GM18507 (cell line): ENCODE results near the gene SSH2.
"Not testable (repeated sequence)": the region's sequence is repeated elsewhere in the genome, so short reads cannot be mapped to it uniquely, and the experiment has no call there.

Experiments
- DNase-seq: peaks from one replicate; pipeline ENCODE4 v3.0.0; 2011; ENCODE audit warnings: low read depth; ENCODE audit not compliant: insufficient read length; ENCODE audit errors: extremely low spot score
- FAIRE-seq: peaks from 2 replicates; lab custom pipeline; 2011; peaks lifted over from hg19 to GRCh38; lab: Jason Lieb, UNC

Gene SSH2

DNA sequence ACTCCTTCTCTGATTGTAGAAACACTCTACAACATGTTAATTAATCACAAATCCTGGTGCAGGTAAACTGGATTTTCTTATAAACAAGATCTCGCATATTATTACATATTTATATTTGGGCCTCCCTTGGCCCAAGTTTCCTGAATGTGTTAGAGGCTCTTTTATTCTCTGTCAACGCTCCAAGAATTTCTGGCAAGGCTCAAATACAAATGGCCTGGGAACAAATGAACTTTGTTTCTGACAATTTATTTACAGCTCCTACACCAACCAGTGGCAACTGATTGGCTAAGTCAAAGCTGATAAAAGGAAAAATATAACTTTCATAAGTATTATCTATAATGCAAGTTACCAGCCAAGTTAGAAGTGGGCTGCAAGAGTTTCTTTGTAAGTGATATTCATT lies 242.4 kb downstream of the SSH2 start:
- FAIRE-seq, result no peak

DNA sequence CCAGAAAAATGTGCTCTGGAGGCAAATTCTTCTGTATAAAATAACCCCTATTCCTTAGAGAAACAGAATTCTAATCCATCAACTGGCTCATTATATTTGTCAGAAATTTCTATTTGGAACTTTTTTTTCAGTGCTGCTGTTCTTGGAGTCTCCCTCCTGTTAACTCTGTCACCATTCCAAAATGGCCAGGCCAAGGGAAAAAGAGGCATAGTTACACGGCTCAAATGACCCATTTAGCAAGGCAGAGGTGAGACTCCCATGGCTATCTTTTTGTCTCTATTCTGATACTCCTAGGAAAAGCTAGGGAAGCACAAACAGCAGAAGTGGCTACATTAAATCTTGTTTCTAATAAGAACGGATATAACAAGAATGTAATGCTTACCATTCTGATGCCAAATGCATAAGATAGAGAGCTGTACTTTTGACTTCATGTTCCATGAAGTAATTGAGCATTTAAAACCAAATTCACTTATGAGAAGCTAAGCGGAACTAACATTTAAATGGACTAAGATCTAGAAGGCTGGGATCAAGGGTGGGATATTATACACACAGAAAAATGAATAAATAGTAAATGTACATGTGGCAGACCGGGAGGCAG lies 242.9 kb downstream of the SSH2 start:
- no peak for FAIRE-seq
- no peak for DNase-seq

More for the DNA sequence above, 242.4 kb downstream of the SSH2 start:
- no peak for DNase-seq

DNA sequence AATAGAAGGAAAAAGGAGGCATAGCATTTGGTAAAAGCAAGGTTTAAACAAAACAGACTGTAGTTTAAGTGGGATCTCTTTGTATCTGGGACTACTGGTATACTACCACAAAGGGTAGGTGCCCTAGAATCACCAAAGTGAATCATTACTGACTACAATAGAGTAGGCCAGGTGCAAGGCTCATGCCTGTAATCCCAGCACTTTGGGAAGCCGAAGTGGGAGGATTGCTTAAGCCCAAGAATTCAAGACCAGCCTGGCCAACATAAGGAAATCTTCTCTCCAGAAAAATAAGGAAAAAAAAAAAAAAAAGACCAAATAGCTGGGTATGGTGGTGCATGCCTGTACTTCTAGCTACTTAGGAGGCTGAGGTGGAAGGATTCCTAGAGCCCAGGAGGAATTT lies 246.5 kb downstream of the SSH2 start:
- DNase-seq, result no peak

DNA sequence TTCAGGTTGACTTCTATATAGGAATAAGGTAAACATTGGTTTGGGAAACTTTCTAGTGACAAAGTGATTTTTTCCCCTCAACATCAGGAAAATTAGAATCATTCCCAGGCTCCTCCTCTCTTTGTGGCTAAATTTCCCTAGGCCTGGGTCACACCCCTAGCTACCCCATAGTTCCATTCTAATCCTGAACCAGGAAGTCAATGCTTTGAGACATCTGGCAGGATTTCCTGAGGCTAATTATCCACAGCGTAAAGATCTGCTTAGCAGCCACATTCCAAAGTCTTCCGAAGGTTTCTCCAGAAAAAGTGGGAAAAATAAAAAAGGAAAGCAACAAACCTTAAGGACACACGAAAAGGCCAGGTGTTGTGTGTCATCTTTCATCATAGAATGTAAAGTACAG lies 247.0 kb downstream of the SSH2 start:
- FAIRE-seq (no peak), DNase-seq (no peak)

More for the DNA sequence above, 246.5 kb downstream of the SSH2 start:
- no peak for FAIRE-seq

DNA sequence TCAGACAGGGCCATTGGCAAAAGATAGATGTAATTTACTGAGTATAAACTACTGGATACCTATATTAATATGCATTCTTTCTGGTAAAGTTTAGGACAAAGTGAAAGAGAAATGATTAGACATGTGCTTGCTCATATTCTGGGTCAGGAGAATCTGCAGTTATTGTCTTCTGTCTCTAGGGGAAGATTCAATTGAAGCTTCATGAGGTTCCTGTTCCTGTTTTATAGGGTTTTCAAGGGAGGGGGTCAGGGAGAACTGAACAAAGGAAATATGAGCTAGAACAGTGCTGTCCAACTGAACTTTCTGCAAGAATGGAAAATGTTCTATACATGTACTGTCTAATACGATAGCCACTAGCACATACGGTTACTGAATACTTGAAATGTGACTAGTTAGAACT lies 248.0 kb downstream of the SSH2 start:
- DNase-seq (no peak), FAIRE-seq (peak; percentile 66)

DNA sequence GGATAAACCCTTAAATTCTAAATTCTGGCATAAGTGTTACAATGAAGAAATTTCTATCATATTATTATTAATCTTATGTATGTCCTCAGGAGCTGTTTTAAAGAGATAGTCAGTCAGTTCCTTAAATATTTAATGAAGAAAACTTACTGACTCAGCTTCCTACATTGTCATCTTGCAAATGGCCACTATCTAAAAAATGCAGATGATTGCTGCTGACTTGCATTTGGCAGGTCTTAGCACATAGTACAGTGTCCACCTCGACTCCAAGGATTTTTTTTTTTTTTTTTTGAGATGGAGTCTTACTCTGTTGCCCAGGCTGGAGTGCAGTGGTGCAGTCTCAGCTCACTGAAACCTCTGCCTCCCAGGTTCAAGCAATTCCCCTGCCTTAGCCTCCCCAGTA lies 252.2 kb downstream of the SSH2 start:
- DNase-seq (no peak), FAIRE-seq (no peak)

DNA sequence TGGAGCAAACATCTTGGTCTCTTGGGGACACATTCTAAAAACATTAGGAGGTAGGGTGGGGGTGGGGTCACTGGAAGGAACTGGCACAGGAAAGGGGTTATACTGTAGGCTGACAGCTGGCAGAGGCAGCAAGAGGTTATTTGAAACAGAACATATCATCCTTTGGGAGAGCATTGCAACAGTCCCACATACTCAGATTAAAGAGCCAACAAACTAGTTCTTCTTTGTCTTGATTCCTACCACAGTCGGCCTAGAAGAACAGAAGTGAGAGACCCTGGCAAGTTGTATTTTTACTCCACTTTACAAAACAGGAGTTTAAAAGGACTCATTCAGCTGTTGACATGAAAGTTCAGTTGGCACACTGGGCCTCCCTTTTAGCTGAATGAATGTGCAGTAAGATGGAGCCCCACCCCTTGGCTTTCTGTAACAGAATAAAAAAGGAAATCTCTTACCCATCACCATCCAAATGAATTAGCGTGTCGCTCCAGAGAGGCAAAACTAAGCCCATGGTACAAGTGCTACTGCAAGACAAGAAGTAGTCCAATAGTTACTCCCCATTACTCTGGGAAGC lies 252.7 kb downstream of the SSH2 start:
- FAIRE-seq (no peak), DNase-seq (no peak)

DNA sequence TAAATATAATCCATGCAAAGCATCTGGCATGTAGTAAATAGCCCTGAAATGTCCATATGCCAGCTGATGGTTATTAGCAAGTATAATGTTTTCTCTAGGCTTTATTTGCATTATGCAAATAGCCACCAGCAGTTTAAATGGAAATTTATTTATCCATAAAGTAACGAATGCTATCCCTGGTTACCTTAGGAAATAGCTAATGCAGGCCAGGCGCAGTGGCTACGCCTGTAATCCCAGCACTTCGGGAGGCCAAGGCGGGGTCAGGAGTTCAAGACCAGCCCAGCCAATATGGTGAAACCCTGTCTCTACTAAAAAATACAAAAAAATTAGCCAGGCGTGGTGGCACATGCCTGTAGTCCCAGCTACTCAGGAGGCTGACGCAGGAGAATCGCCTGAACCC lies 254.1 kb downstream of the SSH2 start:
- DNase-seq, FAIRE-seq: not testable (repeated sequence)

DNA sequence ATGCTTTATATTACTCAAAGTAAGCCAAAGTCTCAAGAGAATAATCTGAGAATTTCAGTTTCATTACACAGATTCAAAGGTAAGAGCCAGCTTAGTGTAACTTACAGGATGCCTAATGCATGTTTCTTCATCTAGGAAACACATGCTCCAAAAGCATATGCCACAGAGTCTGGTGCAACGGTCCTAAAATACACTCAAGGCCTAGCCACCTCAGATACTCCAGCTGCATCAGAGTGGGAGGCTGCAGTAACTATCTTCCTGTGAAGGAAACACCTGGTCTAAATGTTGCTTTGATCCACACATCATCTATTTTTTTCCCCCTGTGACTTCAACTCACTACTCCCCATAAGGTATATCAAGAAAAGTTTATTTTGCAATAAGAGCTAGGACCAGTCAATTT lies 255.7 kb downstream of the SSH2 start:
- DNase-seq, result no peak

DNA sequence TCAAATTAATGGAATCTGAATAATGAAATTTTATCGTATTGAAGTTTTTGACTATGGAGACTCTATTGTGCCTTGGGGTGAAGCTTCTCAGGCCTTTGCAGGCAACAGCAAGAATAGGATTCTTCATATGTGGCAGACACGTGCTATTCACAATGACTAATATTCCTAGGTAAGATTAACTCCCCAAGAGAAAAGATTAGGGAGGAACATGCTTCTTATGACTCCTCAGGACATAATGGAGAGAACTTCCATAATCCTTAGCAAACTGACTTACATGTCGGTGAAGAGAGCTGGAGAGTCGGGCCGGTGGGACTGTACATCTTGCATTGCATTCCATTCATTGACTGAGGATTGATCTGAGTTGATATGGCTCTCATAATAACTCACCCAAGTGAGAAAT lies 258.4 kb downstream of the SSH2 start:
- FAIRE-seq, result no peak
- DNase-seq, result no peak

More for the DNA sequence above, 255.7 kb downstream of the SSH2 start:
- FAIRE-seq, result peak; percentile 38

DNA sequence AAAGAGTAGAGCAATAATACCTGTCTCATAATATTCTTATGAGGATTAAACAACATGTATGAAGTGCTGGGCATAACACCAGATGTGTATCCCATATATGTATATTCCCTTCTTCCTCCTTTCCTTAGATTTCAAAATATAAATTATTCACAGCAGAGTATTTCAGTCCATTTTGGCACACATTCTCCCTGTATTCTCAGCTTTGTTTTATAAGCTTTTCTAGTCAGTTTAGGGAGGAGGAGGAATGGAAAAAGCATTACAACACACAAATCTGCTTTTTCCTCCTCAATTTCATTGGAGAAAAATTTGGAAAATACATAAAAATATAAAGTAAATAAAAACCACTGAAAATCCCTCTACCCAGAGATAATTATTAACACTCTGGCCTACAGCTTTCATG lies 260.8 kb downstream of the SSH2 start:
- DNase-seq, result no peak
- no peak for FAIRE-seq

DNA sequence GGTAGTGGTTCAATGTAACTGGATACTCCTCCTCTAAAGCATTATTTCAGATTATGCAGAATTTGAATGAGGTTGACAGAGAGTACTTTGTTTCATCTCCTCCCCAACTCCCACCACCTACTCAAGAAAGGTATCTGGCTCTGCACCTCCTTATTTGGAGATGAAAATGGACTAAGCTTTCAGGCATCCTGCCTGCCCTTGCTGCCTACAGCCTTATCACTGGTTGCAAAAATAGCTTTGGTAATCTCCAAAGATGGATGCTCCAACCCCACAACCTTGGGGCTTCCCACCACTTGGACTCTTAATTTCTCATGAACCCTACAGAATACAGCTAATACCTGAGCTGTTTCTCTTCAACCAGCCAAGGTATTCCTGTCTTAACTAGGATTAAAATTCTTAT lies 262.1 kb downstream of the SSH2 start:
- no peak for FAIRE-seq
- DNase-seq, result no peak

DNA sequence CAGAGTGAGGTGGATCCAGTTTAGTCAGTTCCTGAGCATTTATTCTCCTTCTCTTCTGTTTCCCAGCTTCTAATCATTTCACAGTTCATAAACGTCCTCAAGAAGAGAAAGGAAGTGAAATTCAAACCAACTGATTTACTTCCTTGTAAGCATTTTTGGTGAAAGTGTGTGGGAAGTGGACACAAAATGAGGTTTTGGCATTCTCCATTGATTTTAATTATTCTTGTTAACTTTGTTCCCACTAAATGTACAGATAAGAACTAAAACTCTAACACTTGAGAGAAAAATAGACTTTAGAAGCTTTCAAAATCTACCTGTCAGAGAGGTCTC lies 264.6 kb downstream of the SSH2 start:
- no peak for DNase-seq
- peak; percentile 60 for FAIRE-seq

DNA sequence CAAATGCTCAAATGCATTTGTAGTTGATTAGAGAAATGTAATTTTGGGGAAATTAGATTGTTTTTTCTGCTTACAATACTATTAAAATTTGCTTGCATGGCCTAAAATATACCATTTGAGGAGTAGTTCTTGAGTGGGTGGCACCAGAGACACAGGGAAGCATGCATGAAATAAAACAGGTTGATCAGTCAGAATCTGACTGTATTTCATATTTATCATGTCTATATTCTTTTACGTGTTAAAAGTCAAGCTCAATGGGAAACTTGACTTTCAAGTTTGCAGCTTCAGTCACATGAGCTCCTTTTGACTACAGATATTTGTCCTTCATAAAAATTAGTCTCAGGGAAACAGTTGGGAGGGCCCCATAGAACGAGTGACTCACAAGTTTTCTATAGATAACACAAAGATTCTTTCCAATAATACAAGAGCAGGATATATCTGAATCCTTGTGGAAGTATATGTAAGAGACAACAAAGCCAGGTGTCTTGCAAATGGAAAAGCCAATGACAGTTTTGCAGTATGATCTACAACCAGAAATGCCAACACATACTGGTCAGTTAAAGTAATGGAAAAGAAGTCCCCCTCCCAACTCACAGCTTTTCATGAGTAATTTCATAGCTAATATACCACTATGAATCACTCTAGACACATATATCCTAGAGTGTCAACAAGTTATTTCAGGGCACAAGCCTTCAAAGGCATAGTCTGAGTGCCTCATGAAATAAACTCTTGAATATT lies 265.1 kb downstream of the SSH2 start:
- DNase-seq (no peak), FAIRE-seq (peak; percentile 5)

DNA sequence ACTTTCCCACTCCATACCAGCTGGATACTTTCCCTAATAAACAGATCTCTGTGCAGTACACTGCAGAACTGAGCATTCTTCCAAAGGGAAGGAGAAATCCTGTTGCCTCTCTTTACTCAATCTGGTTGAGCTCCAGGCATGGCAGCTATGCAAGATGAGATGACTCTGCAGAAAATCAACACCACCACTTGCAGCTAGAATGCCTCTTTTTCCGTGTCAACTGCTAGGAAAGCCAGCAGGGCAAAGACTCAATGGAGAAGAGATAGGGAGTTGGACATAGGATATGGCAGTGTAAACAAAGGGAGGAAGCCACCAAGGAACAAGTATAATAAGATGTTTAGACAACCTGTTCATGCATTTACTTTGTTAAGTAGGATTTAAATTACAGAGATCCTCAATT lies 266.9 kb downstream of the SSH2 start:
- DNase-seq (no peak), FAIRE-seq (no peak)

DNA sequence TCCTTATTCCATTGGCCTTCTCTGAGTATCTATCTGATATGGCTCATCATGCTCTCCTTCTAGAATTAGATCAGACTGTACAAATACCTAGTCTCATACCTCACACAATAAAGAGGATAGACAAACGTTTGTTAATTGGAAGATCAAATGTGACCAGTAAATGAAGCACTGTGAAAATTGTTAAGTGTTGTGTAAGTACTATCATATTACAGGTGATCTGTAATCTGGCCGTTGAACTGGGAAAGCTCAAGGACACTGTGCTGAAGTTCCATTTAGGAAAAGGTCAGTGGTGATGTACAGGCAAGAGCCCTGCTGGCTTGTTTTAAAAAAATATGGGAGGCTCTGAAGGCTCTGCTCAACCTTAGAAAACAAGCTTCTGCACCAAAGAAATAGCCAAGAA lies 268.8 kb downstream of the SSH2 start:
- FAIRE-seq, result no peak
- no peak for DNase-seq

DNA sequence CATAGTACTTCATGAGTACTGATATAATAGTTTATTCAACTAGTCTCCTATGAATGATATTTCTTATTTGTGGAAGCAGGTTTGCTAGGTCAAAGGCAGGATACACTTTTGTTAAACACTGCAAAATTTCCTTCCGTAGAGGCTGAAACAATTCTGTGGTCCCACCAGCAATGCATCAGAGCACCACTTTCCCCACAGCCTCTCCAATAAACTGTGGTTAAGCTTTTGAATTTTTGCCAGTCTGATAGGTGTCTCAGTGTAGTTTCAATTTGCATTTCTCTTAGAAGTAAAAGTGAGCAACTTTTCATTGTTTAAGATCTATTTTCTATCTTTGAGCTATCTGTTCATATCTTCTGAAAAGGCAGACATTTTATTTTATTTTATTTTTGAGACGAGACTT lies 270.9 kb downstream of the SSH2 start:
- no peak for DNase-seq
- FAIRE-seq, result no peak

DNA sequence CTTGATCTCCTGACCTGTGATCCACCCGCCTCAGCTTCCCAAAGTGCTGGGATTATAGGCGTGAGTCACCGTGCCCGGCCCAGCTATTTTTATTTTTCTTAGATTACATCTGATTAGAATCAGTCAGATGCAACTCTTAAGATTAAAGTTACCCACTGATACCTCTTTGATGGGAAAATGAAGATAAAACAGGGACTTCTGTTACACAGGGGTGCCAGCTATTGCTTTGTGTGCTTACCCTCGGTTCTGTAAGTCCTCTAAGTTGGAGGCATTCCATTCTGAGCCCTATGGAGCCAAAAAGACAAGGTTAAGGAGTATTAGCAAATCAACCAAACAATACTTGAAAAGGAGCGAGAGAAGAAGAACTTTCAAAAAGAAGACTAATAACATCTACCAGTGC lies 274.7 kb downstream of the SSH2 start:
- no peak for FAIRE-seq
- no peak for DNase-seq

DNA sequence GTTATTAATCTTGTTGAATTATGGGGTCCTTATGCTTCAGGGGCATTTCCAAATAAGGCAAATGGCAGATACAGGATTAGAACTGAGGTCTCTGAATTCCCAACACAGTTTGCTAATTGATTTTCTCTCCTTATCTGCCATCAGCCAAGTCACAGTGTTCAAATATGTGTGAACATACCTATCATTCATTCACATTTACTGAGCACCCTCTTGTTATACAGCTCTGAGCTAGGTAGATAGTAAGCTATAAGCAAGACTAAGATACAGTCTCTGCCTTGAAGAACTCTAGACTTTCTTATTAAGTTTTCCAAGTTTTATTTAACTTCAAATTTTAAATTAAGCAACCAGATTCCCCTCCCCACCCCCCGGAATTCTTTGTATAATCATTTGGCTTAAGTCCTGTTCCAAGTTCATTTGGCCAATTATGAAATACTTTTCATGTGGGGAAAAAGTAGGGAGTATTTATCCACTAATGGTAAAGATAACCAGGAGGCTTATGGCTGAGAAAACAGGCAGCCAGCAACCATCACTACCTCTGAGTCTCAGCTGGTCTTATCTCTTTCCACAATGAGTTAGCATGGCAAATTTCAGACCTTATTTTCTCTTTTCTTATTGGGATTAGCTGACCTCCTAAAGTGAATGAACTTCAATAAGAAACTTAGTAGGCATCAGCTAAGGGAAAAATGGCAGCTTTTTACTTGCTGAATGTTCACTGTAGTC lies 275.9 kb downstream of the SSH2 start:
- FAIRE-seq (no peak), DNase-seq (no peak)

DNA sequence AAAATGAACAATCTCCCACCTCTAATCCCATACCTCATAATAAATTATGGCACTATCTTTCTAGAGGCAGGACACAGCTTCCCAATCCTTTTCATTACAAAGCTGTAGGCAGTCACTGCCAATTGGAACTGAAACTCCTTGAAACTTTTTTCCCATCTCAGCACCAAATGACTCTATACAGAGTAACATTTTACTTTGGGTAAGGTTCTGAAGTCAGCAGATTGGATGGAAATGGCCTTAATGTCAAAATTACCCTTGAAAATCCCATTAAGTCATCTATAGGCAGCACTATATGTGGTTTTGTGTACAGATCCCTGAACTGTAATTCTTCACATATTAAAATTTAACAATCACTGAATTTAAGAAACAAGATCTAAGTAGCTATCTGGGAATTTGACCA lies 277.1 kb downstream of the SSH2 start:
- no peak for DNase-seq
- FAIRE-seq, result no peak

DNA sequence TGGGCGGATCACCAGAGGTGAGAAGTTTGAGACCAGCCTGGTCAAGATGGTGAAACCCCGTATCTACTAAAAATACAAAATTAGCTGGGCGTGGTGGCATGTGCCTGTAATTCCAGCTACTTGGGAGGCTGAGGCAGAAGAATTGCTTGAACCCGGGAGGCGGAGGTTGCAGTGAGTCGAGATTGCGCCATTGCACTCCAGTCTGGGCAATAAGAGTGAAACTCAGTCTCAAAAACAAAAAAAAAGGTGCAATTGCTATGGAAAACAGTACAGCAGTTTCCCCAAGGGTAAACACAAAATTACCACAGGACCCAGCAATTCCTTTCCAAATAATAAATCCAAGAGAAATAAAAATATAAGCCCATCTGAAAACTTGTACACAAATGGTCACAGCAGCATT lies 278.1 kb downstream of the SSH2 start:
- not testable (repeated sequence) for DNase-seq, FAIRE-seq
